ENCODE measurements around the gene LAPTM5. TPM values are rescaled to one million over a fixed set of nuclear protein-coding genes. Genes with fewer than 3 reads are reported as not detected.

The LAPTM5 gene
- total and polyA plus RNA-seq, 10 of the 15 experiments (the other 5 are each of a cell fraction or from before 2014, with no cell fraction given), result 24.1 to 1,034 (median 687) TPM

DNA sequence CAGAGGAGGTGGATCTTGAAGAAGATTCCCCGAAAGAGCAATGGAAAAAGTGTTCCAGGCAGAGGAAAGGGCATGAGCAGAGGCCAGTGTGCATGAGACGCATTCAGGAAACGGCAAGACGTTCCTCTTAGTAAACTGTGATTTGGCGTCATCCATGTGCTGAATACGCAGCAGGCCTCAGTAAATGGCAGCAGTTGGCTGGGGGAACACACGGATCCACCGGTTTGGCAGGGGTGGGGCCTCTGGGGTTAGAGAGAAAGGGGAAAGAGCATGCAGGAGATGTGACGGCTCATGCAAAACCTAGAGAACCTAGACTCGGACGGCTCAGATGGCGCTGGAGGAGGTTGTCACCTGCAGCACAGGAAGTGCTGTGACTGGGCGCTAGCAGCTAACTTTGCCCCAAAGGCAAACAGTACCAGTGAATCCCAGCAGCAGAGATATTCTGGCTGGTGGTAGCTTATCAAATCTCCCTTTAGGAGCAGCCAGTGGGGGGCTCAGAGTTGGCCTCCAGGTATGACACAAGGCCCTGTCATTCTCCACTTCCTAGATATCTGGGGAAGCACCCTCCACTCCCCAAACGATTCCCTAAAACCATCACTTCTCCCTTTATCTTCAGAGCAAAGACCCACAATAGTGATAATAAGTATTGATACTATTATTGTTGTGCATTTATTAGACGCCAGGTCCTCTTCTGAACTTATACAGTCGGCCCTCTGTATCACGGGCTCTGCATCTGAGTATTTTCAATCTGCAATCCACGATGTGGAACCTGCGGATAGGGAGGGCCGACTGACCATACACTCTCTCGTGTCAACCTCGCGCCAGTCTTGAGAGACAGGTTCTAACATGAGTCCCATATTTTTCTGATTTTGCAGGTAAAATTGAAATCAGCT, 7.6 kb downstream of the LAPTM5 start (continued):
- TF ChIP-seq CREM (IDR thresholded peaks at IDR 0.05; ENCODE audit: low read depth), result peak; percentile 68

DNA sequence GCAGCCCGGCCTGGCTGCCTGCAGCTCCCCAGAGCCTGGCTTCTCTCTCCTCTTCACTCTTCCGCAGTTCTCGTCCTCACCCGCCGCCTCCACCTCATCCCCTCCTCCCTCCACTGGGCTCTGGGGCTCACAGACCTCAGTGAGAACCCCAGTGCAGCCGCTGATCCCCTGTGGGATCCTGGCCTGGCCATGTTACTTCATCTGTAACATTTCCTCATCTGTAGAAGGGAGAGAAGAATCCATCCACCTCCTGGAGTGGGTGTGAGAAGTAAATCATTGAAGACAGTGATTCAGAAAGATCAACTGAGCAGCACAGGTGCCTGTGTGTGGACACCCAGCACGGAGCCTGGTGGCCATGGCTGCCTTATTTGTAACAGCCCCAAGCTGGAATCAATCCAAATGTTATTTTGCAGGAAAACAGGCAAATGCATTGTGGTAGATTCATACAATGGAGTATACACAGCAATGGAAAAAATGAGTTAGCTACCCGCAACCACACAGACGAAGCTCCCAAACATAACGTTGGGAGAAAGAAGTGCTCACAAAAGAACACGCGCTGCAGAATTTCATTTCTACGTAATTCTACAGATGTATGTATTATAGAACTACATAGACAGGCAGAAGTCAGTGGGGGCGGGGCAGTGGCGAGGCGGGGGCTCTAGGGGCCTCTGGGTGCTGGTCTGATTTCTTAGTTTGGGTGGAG, 8.7 kb downstream of the LAPTM5 start:
- H3K36me3 ChIP-seq (ENCODE audit: control insufficient read depth in 2 of 2, insufficient read depth in 2 of 2, low read length in 1 of 2), result peaks cover 9 to 14% of the 10 kb centered on the region in 2 experiments
- CTCF ChIA-PET, result interaction anchor here (0.8 to 16.5 kb wide), 6 partner anchors 12 to 33 kb away, joined by 3 to 161 read pairs (median 26); partner anchors contain the start of gene MATN1
- H3K79me2 ChIP-seq (ENCODE audit: control insufficient read depth, insufficient read depth, low read length), result peaks cover 100% of the 10 kb centered on the region
- DNase-seq (ENCODE audit: low read depth, low spot score) (no peak), FAIRE-seq (no peak), ATAC-seq (peak; percentile 1; the same call in 2 of the 3 replicates)
- in situ Hi-C loops (cut with MboI) (no loop called here), intact Hi-C loops (cut with micrococcal nuclease; ENCODE audit: unreplicated experiment) (loop anchor here (2.0 kb wide), 1 partner anchor 16 kb away; no protein-coding TSS in a partner anchor)
- H3K4me1 ChIP-seq (ENCODE audit: control insufficient read depth, insufficient read depth, low read length), result peaks cover 87% of the 10 kb centered on the region
- no peaks in the 10 kb centered on the region for H3K9me3 ChIP-seq (replicated peaks; ENCODE audit: control insufficient read depth, insufficient read depth, low read length)
- peak overlapping the region; percentile 97 for H3K9ac ChIP-seq (ENCODE audit: control insufficient read depth, insufficient read depth, low read length)
- under 1% methylated on average over 16 of the region's 16 CpGs for WGBS (ENCODE audit: insufficient coverage, insufficient replicate concordance, low lambda C conversion rate, missing lambda C conversion rate)
- peak overlapping the region; percentile 93 for H3K27ac ChIP-seq (ENCODE audit: control insufficient read depth, insufficient read depth)
- no peaks in the 10 kb centered on the region for H3K27me3 ChIP-seq (replicated peaks in 1 of 2; ENCODE audit: control insufficient read depth in 2 of 2, insufficient read depth in 2 of 2, low read length in 1 of 2)
- POLR2A ChIA-PET, result interaction anchor here (1.5 to 22.5 kb wide), 5 partner anchors 12 to 30 kb away, joined by 3 to 741 read pairs (median 10); partner anchors contain the start of gene LAPTM5
- no TSS peak for BruUV-seq (replicated peaks)
- TF ChIP-seq ZNF207 (IDR thresholded peaks at IDR 0.05; ENCODE audit: borderline replicate concordance), result no peak
- TF ChIP-seq POLR2A (IDR thresholded peaks at IDR 0.05; ENCODE audit: low read depth, low read length), result no peak; the same call in 1 of the 2 replicates
- 0 out of 2 replicates have a peak, but pooled peaks have one; percentile 33 for TF ChIP-seq YY1 (IDR thresholded peaks at IDR 0.05; ENCODE audit: low read depth, low read length)
- 0 out of 2 replicates have a peak, but pooled peaks have one; percentile 65 for TF ChIP-seq NBN (IDR thresholded peaks at IDR 0.05)
- TF ChIP-seq RB1 (IDR thresholded peaks at IDR 0.05; ENCODE audit: borderline replicate concordance), result peak; percentile 54; the same call in 1 of the 2 replicates
- TF ChIP-seq MXI1 (IDR thresholded peaks at IDR 0.05; ENCODE audit: low read depth, low read length), result peak; percentile 59; the same call in 1 of the 2 replicates
- no peak for TF ChIP-seq CREM (IDR thresholded peaks at IDR 0.05; ENCODE audit: low read depth)
- TF ChIP-seq, protein P1, sequence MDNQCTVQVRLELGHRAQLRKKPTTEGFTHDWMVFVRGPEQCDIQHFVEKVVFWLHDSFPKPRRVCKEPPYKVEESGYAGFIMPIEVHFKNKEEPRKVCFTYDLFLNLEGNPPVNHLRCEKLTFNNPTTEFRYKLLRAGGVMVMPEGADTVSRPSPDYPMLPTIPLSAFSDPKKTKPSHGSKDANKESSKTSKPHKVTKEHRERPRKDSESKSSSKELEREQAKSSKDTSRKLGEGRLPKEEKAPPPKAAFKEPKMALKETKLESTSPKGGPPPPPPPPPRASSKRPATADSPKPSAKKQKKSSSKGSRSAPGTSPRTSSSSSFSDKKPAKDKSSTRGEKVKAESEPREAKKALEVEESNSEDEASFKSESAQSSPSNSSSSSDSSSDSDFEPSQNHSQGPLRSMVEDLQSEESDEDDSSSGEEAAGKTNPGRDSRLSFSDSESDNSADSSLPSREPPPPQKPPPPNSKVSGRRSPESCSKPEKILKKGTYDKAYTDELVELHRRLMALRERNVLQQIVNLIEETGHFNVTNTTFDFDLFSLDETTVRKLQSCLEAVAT (IDR thresholded peaks at IDR 0.05), result peak; percentile 81; the same call in 1 of the 2 replicates
- TF ChIP-seq, protein P2, sequence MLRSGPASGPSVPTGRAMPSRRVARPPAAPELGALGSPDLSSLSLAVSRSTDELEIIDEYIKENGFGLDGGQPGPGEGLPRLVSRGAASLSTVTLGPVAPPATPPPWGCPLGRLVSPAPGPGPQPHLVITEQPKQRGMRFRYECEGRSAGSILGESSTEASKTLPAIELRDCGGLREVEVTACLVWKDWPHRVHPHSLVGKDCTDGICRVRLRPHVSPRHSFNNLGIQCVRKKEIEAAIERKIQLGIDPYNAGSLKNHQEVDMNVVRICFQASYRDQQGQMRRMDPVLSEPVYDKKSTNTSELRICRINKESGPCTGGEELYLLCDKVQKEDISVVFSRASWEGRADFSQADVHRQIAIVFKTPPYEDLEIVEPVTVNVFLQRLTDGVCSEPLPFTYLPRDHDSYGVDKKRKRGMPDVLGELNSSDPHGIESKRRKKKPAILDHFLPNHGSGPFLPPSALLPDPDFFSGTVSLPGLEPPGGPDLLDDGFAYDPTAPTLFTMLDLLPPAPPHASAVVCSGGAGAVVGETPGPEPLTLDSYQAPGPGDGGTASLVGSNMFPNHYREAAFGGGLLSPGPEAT (IDR thresholded peaks at IDR 0.05; ENCODE audit: low read depth), result 0 out of 2 replicates have a peak, but pooled peaks have one; percentile 41
- peak; percentile 92; the same call in 1 of the 2 replicates for TF ChIP-seq HDGF (IDR thresholded peaks at IDR 0.05)
- H3K4me2 ChIP-seq (ENCODE audit: control insufficient read depth, insufficient read depth), result peak overlapping the region; percentile 75
- no peaks in the 10 kb centered on the region for H4K20me1 ChIP-seq (ENCODE audit: control insufficient read depth, insufficient read depth)
- peak overlapping the region; percentile 98 for H3K4me3 ChIP-seq
- RAD21 ChIA-PET (ENCODE audit: unreplicated experiment), result interaction anchor here (0.6 to 15.3 kb wide), 5 partner anchors 11 to 30 kb away, joined by 3 to 462 read pairs (median 14); partner anchors contain the start of gene LAPTM5
- SMC1A ChIA-PET (ENCODE audit: uncharacterized antibody, unreplicated experiment), result interaction anchor here (0.8 to 24.8 kb wide), 4 partner anchors 10 to 32 kb away, joined by 3 to 556 read pairs (median 344); partner anchors contain the start of genes LAPTM5 and MATN1
- H2AFZ ChIP-seq (ENCODE audit: control insufficient read depth, low read depth, low read length), result no peak overlapping the region

All from GM12878 (cell line).